Lower leg skin (tissue), 3 donors: ENCODE data around the gene SERPINI1.

ENCODE experiments used
- CTCF ChIP-seq, 3 donors: fragments of 450-650 bp; IDR thresholded peaks; one replicate each; pipeline ENCODE4 v1.5.1; 2016; ENCODE audit warnings: antibody characterized with exemption in 3 of 3, mild to moderate bottlenecking in 3 of 3, moderate library complexity in 2 of 3
- POLR2A ChIP-seq, 2 donors: fragments of 450-650 bp; IDR thresholded peaks; one replicate each; pipeline ENCODE4 v1.6.1; 2016 to 2017; ENCODE audit warnings: antibody characterized with exemption in 2 of 2, mild to moderate bottlenecking in 1 of 2, moderate library complexity in 1 of 2

GRCh38 chr3:167864552-167864874 lies 129.0 kb downstream of the SERPINI1 start:
- no peak for TF ChIP-seq CTCF (IDR thresholded peaks at IDR 0.05)
- TF ChIP-seq POLR2A (IDR thresholded peaks at IDR 0.05): no peak
